WTC11 (cell line): Measurements from ENCODE around the gene C17orf67. TPM values are rescaled to one million over a fixed set of nuclear protein-coding genes. Genes with fewer than 3 reads are reported as not detected.

Source experiments
- ATAC-seq: fragments of 200-7000 bp; cut with Tn5 transposase; 2 replicates; pipeline ENCODE4 v1.10.0; 2021; ENCODE audit warnings: mild to moderate bottlenecking, moderate library complexity
- CTCF ChIA-PET: fragments of 300-600 bp; sonication (Branson Sonifier 250); formaldehyde crosslinking; loops from one replicate; lab custom pipeline; 2021; ENCODE audit warnings: antibody characterized with exemption; lab: Charles Lee
- POLR2A ChIA-PET: fragments of 350-600 bp; sonication (Branson Sonifier 250); formaldehyde crosslinking; loops from one replicate; lab custom pipeline; 2021; ENCODE audit warnings: antibody characterized with exemption; lab: Charles Lee
- DNase-seq: peaks from one replicate; pipeline ENCODE4 v3.0.0; 2021; ENCODE audit warnings: low spot score
- H3K27ac Mint-ChIP-seq: 2 replicates; pipeline ENCODE4 v1.8.0; 2021; ENCODE audit warnings: mixed read lengths
- H3K27me3 Mint-ChIP-seq: 2 replicates; pipeline ENCODE4 v1.8.0; 2021; ENCODE audit warnings: low read depth, mild to moderate bottlenecking, moderate library complexity, mixed read lengths
- H3K36me3 Mint-ChIP-seq: 2 replicates; pipeline ENCODE4 v1.8.0; 2021; ENCODE audit warnings: mixed read lengths
- H3K4me1 Mint-ChIP-seq: 2 replicates; pipeline ENCODE4 v1.8.0; 2022; ENCODE audit warnings: mixed read lengths
- H3K4me3 Mint-ChIP-seq: 2 replicates; pipeline ENCODE4 v1.8.0; 2021; ENCODE audit warnings: mild to moderate bottlenecking, moderate library complexity, mixed read lengths
- H3K9me3 Mint-ChIP-seq: 2 replicates; pipeline ENCODE4 v1.8.0; 2021; ENCODE audit warnings: mixed read lengths
- AR ChIP-seq: fragments of 250-450 bp; sonication (Bioruptor Pico); IDR thresholded peaks from 2 replicates; pipeline ENCODE4 v1.9.0; 2021; ENCODE audit warnings: mild to moderate bottlenecking
- CREB1 ChIP-seq: sonication (generic); formaldehyde crosslinking; IDR thresholded peaks from 2 replicates; pipeline ENCODE4 v1.8.0; 2023; ENCODE audit warnings: mild to moderate bottlenecking, missing genetic modification reagents
- ESRRA ChIP-seq: sonication (generic); formaldehyde crosslinking; IDR thresholded peaks from 2 replicates; pipeline ENCODE4 v1.8.1; 2022; ENCODE audit warnings: mild to moderate bottlenecking, missing genetic modification reagents, borderline replicate concordance
- FOXK1 ChIP-seq: sonication (generic); formaldehyde crosslinking; IDR thresholded peaks from 2 replicates; pipeline ENCODE4 v1.8.0; 2022; ENCODE audit warnings: mild to moderate bottlenecking, moderate library complexity, missing genetic modification reagents
- GABPB1 ChIP-seq: sonication (generic); formaldehyde crosslinking; IDR thresholded peaks from 2 replicates; pipeline ENCODE4 v1.8.1; 2023; ENCODE audit warnings: mild to moderate bottlenecking, missing genetic modification reagents
- GRHL2 ChIP-seq: fragments of 250-450 bp; sonication (Bioruptor Pico); IDR thresholded peaks from 2 replicates; pipeline ENCODE4 v1.8.0; 2022; ENCODE audit warnings: mild to moderate bottlenecking, moderate library complexity; ENCODE audit not compliant: insufficient replicate concordance, severe bottlenecking
- KAT7 ChIP-seq: sonication (generic); formaldehyde crosslinking; IDR thresholded peaks from 2 replicates; pipeline ENCODE4 v1.8.1; 2023; ENCODE audit warnings: missing genetic modification reagents, mild to moderate bottlenecking, borderline replicate concordance
- MAX ChIP-seq: sonication (generic); formaldehyde crosslinking; IDR thresholded peaks from 2 replicates; pipeline ENCODE4 v1.8.0; 2022; ENCODE audit warnings: mild to moderate bottlenecking, missing genetic modification reagents
- MXD4 ChIP-seq: fragments of 250-450 bp; sonication (Bioruptor Pico); IDR thresholded peaks from 2 replicates; pipeline ENCODE4 v1.8.0; 2021; ENCODE audit warnings: mild to moderate bottlenecking, moderate library complexity, borderline replicate concordance
- MYBL2 ChIP-seq: sonication (generic); formaldehyde crosslinking; IDR thresholded peaks from 2 replicates; pipeline ENCODE4 v1.8.1; 2023; ENCODE audit warnings: mild to moderate bottlenecking, moderate library complexity, missing genetic modification reagents
- RELA ChIP-seq: sonication (generic); formaldehyde crosslinking; IDR thresholded peaks from 2 replicates; pipeline ENCODE4 v1.8.1; 2022; ENCODE audit warnings: missing genetic modification reagents, mild to moderate bottlenecking, borderline replicate concordance
- SOX15 ChIP-seq: fragments of 250-450 bp; sonication (Bioruptor Pico); IDR thresholded peaks from 2 replicates; pipeline ENCODE4 v1.9.0; 2021; ENCODE audit warnings: mild to moderate bottlenecking
- TCF7 ChIP-seq: sonication (generic); formaldehyde crosslinking; IDR thresholded peaks from 2 replicates; pipeline ENCODE4 v1.8.0; 2022; ENCODE audit warnings: mild to moderate bottlenecking, low read depth, missing genetic modification reagents, moderate library complexity
- USF1 ChIP-seq: sonication (generic); formaldehyde crosslinking; IDR thresholded peaks from 2 replicates; pipeline ENCODE4 v1.8.0; 2022; ENCODE audit warnings: mild to moderate bottlenecking, missing genetic modification reagents
- ZBTB21 ChIP-seq: sonication (generic); formaldehyde crosslinking; IDR thresholded peaks from 2 replicates; pipeline ENCODE4 v1.8.1; 2023; ENCODE audit warnings: mild to moderate bottlenecking, missing genetic modification reagents, borderline replicate concordance
- ZBTB43 ChIP-seq: sonication (generic); formaldehyde crosslinking; IDR thresholded peaks from 2 replicates; pipeline ENCODE4 v1.8.1; 2023; ENCODE audit warnings: mild to moderate bottlenecking, missing genetic modification reagents
- ZNF121 ChIP-seq: sonication (generic); formaldehyde crosslinking; IDR thresholded peaks from 2 replicates; pipeline ENCODE4 v1.8.0; 2023; ENCODE audit warnings: missing genetic modification reagents
- ZNF512 ChIP-seq: sonication (generic); formaldehyde crosslinking; IDR thresholded peaks from 2 replicates; pipeline ENCODE4 v1.8.1; 2022; ENCODE audit warnings: missing genetic modification reagents, borderline replicate concordance
- total RNA-seq: library from RNA; stranded (reverse); gene quantifications from 3 replicates; pipeline ENCODE4 v1.2.3, GENCODE V29; 2021
- TF ChIP-seq, protein P1 (sequence below): sonication (generic); formaldehyde crosslinking; IDR thresholded peaks from 2 replicates; pipeline ENCODE4 v1.8.1; 2022; ENCODE audit warnings: mild to moderate bottlenecking, missing genetic modification reagents, moderate library complexity, borderline replicate concordance
- TF ChIP-seq, protein P2 (sequence below): sonication (generic); formaldehyde crosslinking; IDR thresholded peaks from 2 replicates; pipeline ENCODE4 v1.8.0; 2023; ENCODE audit warnings: missing genetic modification reagents

C17orf67 gene
- total RNA-seq, 1 experiment from 2014 or later, result 3.3 TPM

GRCh38 chr17:56774650-56775049, 59.1 kb downstream of the C17orf67 start (continued):
- TF ChIP-seq SOX15 (no peak), ZBTB43 (no peak), KAT7 (no peak)

DNA sequence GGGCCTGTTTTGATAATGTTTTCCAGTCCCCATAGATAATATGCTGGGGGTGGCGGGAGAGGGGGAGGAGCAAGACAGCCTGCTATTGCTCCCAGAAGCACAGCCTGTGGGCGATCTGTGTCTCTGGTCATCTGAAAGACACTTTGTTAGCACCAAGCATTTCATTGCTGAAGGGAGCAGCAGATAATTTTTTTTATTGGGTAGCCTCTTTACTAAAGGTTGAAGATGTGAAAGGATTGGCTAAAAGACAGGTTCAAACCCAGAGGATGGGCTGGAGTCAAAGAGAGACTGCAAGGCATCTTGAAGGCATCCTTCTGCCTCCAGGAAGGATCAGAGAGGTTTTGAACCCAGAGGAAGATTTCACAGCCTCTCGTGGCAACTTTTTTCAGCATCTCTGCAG, 60.6 kb downstream of the C17orf67 start:
- Mint-ChIP-seq H3K4me3 (no peak overlapping the region), H3K36me3 (no peaks in the 10 kb centered on the region), H3K4me1 (no peaks in the 10 kb centered on the region), H3K9me3 (no peaks in the 10 kb centered on the region), H3K27me3 (peaks cover 11% of the 10 kb centered on the region; the same call in 1 of the 2 replicates), H3K27ac (no peak overlapping the region)
- no peak for ATAC-seq
- no peak for TF ChIP-seq MYBL2 (CRISPR knock-in tag)
- no peak for TF ChIP-seq MXD4 (CRISPR knock-in tag)
- no peak for TF ChIP-seq FOXK1
- TF ChIP-seq ZNF121 (CRISPR knock-in tag), result no peak
- TF ChIP-seq MAX (CRISPR knock-in tag), result no peak
- no peak for TF ChIP-seq GRHL2 (CRISPR knock-in tag)
- no peak for TF ChIP-seq RELA (CRISPR knock-in tag)
- TF ChIP-seq ZBTB43, result no peak
- CTCF ChIA-PET, result interaction anchor here (1.0 to 1.4 kb wide), 2 partner anchors 58 to 273 kb away, joined by 4 to 5 read pairs; no protein-coding TSS in a partner anchor
- no peak for DNase-seq
- POLR2A ChIA-PET, result no interaction called here

- H3K4me1 Mint-ChIP-seq, result no peaks in the 10 kb centered on the region
- ChIA-PET CTCF (interaction anchor here (1.4 to 3.8 kb wide), 3 partner anchors 8 to 57 kb away, joined by 4 to 26 read pairs (median 5); no protein-coding TSS in a partner anchor), POLR2A (no interaction called here)
- no peak overlapping the region for H3K27ac Mint-ChIP-seq
- no peak for DNase-seq
- H3K9me3 Mint-ChIP-seq, result no peaks in the 10 kb centered on the region
- ATAC-seq, result no peak
- peaks cover 7% of the 10 kb centered on the region; the same call in 1 of the 2 replicates for H3K27me3 Mint-ChIP-seq
- TF ChIP-seq ZBTB21 (CRISPR knock-in tag) (no peak), FOXK1 (no peak), GABPB1 (CRISPR knock-in tag) (peak; percentile 37; the same call in 1 of the 2 replicates), USF1 (CRISPR knock-in tag) (no peak)
- H3K36me3 Mint-ChIP-seq, result no peaks in the 10 kb centered on the region
- no peak overlapping the region for H3K4me3 Mint-ChIP-seq
Measured at GRCh38 chr17:56772442-56772841, 61.3 kb downstream of the C17orf67 start.

DNA sequence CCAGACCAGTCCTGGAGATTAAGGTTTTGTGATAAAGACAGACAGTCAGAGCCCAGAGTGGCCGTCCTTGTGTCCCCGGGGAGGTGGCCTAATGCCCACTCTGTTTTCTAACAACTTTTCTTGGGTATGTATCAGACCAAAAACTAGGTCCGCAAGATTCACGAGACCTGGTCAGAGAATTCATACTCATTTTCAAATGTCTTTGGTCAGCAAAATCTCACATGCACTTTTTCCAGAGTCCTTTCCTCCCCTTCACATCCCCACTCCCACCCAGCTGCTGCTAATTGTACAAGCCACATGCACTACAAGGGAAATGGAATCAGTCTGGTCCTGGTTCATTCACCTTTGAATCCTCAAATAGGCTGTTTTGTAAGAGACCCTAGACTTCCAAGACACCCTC, 61.7 kb downstream of the C17orf67 start:
- ChIA-PET POLR2A (no interaction called here), CTCF (interaction anchor here (1.5 to 3.8 kb wide), 3 partner anchors 8 to 48 kb away, joined by 3 to 26 read pairs (median 4); no protein-coding TSS in a partner anchor)
- H3K27ac Mint-ChIP-seq, result no peak overlapping the region
- no peak for ATAC-seq
- no peak overlapping the region for H3K4me3 Mint-ChIP-seq
- peaks cover 3% of the 10 kb centered on the region; the same call in 1 of the 2 replicates for H3K27me3 Mint-ChIP-seq
- H3K4me1 Mint-ChIP-seq, result no peaks in the 10 kb centered on the region
- no peak for DNase-seq
- no peaks in the 10 kb centered on the region for H3K9me3 Mint-ChIP-seq
- no peaks in the 10 kb centered on the region for H3K36me3 Mint-ChIP-seq
- TF ChIP-seq TCF7 (CRISPR knock-in tag) (no peak), CREB1 (no peak), ESRRA (CRISPR knock-in tag) (no peak), ZNF512 (CRISPR knock-in tag) (no peak), AR (CRISPR knock-in tag) (no peak), GRHL2 (CRISPR knock-in tag) (no peak)
- TF ChIP-seq, protein P1, sequence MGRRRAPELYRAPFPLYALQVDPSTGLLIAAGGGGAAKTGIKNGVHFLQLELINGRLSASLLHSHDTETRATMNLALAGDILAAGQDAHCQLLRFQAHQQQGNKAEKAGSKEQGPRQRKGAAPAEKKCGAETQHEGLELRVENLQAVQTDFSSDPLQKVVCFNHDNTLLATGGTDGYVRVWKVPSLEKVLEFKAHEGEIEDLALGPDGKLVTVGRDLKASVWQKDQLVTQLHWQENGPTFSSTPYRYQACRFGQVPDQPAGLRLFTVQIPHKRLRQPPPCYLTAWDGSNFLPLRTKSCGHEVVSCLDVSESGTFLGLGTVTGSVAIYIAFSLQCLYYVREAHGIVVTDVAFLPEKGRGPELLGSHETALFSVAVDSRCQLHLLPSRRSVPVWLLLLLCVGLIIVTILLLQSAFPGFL (CRISPR knock-in tag), result no peak
- TF ChIP-seq, protein P2, sequence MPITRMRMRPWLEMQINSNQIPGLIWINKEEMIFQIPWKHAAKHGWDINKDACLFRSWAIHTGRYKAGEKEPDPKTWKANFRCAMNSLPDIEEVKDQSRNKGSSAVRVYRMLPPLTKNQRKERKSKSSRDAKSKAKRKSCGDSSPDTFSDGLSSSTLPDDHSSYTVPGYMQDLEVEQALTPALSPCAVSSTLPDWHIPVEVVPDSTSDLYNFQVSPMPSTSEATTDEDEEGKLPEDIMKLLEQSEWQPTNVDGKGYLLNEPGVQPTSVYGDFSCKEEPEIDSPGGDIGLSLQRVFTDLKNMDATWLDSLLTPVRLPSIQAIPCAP (CRISPR knock-in tag), result no peak
